HPDE6-E6E7 (cell line): Measurements from ENCODE around the gene CTNNA2.

Experiments
- DNase-seq: peaks from one replicate; pipeline ENCODE4 v3.0.0; 2011; ENCODE audit warnings: missing footprints; ENCODE audit errors: extremely low spot score

The CTNNA2 gene

DNA sequence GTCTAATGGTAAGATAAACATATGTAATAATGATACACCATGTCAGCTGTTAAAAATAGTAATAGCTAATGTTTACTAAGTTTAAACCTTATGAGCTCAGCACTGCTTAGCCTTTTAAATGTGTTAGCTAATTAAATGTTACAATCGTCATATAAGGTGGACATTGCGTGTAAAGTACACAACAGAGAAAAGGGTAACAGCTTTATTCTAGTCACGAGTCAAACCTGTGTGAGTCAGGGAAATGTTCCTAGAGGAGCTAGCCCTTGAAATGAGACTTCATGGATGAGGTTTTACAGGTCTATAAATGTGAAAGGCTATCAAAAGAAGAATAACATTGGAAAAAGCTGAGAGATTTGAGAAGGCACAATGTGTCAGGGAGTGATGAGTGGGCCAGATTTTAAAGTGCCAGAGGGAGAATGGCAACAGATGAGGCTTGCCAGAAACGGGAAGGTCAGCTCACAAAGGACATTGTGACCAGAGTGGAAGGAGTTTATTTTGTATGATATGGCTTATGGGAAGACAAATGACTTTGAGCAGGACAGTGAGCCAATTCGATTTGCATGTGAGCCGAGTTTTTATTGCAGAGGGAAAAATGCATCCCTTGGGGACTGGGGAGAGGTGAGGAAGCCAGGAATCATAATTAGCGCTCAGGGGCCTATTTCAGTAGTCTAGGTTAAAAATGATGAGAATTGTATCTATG, 276.3 kb downstream of the CTNNA2 start:
- DNase-seq: no peak

DNA sequence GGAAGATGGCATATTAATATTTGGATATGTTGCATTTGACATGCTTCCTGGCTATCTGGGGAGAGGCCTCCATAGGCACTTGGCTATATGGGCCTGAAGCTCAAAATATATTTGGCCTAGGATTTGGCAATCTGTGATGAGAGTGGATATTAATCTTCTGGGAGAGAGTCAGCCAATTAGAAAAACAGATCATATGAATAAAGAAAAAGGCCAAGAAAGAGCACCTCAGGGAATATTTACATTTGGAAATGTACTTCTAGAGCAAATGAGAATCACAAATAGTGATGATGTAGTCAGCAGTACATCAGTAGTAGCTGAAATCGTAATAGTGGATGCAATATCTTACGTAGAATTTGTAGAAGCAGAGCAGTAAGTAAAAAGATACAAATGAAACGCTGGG, 277.0 kb downstream of the CTNNA2 start:
- no peak for DNase-seq

DNA sequence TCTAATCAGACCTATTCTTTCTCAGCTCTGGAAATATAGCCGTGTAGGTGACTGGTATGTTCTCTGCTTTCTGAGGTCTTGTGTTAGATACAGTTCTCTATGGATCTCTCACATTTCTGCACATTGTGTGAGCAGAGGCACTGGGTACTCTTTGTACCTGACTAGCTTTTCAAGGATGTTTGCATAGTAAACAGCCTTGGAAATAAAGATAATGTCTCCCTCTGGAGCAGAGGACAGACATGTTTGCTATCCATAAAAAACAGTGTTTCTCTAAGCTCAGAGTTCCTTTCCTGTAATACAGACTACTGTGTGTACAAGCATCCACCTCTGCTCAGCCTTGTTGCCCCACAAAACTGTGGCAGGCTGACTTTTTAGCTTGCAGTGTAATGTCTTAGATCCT, 279.2 kb downstream of the CTNNA2 start:
- no peak for DNase-seq

DNA sequence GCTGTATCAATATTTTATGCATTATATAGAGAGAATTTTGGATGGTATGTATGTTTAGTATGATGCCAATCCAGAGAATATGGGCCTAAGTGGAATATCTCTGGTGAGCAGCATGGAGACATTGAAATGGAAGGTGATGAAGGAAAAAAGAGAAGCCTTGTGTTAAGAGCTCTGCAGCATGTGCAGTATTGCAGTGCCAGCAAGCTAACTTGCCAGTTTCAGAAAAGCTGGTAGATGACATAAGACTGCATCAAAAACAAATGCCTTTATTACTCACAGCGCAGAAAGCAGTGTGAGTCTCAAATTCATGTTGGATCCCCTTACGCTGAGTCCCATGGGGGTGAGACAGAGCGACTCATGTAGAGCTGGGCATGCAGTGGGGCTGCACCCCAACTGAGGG, 280.2 kb downstream of the CTNNA2 start:
- DNase-seq: no peak

DNA sequence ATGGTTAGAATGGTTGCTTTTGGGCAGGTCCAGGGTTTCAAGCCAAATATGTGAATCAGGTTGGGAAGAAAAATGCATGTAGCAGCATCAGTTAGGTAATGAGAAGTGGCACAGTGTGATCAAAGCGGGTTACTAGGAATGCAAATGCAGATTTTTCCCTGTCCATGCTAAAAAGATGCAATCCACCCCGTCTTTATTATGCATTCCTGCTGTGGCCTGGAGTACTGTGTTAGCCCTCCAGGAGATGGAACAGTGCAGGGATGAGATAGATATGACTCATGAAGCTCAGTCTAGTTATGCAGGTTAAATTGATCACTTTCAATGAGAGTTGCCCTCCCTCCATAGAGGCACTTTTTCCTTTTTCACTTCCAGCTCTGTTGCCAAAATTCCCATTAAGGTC, 283.8 kb downstream of the CTNNA2 start:
- no peak for DNase-seq

DNA sequence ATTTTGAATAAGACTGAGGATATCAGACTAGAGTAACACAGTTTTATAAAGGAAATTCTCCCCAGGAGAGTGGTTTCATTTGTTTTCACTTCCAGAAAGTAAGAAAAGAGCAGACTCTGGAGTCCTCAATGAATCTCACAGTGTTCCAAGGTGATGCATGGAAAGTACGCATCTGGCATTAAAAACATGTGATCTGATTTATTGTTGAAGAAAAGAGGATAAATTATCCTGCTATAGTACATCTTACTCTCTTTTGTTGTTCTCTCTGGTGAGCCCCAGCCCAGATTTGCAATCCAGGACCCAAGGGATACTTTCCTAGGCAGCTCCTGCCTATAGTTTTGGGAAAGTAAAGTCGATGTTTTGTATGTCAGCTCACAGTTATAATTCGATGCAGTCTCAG, 285.9 kb downstream of the CTNNA2 start:
- no peak for DNase-seq

DNA sequence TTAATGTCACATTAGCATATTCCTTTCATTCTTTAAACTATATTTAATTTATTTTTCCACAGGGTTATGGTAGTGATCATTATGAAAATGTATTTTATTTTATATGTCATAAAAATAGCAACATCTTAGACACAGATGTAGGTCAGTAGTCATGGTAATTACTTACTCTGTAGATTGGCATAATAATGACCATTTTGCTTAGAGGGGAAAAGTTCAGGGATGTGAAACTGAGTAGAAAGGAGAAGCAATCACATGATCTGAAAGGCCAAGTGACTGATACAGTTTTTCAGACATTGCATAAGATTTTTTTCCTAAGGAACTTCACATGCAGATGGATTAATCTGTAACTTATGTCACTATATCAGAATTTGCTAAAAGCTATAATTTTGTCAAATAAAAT, 286.9 kb downstream of the CTNNA2 start:
- no peak for DNase-seq

DNA sequence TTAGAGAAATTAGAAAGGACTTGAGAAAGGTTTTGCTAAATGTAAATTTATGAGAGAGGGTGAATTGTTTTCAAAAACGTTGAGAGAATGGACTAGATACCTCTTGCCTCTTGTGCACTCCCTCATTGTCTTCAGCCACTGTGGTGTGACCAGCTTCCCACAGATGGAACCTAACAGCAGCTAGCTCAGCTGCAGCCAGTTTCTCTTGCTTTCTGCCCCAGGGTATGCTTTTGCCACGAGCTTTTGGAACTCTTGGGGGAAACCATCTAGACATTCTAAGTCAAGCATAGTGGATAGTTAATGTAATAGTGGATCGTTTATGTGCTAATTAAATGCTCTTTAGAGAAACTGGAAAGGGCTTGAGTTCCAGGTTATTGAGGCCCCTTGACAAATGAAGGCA, 288.2 kb downstream of the CTNNA2 start:
- no peak for DNase-seq

DNA sequence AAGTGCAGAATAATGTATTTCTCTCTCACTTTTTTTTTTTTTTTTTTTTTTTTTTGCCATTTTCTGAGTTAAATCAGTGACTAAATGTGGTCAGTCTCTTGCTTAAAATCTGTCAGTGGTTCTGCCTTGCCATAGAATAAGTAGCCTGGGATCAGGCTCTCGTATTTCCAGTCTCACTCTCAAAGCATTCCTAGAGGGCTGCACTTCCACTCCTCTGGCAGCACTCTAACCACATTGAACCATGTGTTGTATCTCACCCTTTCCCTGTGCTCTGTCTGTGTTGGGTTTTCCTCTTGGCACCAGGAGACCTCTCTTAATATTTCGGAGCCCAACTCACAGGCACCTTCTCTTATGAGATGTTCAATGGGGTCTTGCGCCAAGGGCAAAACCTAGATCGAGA, 304.4 kb downstream of the CTNNA2 start:
- DNase-seq: no peak

DNA sequence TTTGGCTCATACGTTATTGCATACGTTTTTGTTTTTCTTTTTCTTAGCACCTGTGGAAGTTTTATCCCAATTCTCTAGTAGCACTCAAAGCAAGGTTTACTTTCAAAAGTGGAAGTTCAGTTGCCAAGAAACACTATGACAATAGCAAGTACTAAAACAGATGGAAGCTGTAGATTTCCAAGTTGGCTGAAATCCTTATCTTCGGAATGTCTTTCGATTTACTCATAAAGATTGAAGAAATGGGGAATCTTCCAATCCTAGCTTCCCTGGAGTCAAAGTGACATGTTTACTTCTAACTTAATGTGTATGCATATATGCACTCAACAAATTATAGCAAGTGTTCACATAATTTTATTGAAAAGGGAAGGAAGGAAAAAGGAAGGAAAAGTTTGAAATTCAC, 307.4 kb downstream of the CTNNA2 start:
- no peak for DNase-seq

DNA sequence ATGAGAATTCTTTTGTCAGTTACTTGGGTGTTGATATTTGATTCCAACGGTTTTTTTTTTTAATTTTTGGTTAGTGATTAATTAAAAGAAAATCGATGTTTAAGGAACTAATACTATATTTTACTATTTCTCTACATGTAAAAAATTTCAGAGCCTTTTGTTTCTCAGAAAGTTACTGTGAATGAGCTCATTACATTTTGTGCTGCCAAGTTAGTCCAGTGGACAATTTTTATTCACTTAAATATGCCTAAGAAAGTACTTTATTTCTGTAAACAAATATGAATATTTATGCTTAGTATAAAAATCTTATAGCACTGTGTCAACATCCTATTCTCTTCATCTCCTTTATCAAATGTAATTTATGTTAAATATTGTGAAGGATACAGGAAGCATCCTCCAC, 309.3 kb downstream of the CTNNA2 start:
- DNase-seq: no peak

DNA sequence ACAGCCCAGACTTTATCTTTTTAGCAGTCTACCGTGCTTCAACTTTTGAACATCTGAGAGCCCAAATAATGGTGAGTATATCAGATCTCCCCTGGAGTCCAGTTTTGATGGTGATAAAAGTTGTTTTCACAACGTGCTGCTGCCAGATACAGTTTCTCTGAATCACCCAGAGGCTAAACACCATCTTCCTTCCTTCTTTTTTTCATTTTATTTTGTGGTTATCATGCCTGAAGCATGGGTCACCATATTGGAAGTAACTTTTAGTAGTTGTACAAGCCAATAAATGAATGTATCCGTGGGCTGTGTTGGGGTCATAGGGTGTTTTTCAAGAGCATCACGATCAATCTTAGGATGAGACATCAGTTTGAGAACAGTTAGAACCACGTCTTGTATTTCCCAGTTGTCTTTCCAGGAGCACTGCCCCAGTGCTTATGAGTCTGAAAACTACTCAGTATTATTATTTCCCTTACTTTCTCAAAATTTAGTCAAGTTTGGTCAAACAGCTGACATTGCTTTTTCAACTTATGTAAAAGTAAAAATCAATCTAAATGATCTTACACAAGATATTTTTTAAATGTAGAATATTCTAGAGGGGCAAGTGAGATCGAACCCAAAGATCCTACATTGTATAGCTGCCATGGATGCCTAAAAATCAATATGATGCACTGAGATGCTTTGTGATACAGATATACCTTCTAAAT, 311.4 kb downstream of the CTNNA2 start:
- DNase-seq: no peak

DNA sequence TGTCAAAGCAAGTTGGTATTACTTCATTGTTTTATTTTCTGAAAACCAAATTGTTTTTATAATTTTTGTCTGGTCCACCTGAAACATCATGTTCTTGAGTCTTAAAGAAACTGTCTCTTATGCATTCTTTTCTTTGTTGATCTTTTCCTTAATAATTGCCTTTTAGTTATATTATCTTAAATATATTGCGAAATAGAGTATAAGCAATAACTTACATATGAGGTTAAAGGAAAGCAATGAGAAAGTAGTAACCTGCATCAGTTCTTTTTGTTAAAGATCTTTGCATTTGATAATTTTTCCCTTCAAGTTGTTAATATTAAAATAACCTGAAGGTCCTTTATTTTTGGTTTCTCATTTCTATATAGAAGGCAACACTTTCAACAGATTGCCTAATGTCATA, 315.0 kb downstream of the CTNNA2 start:
- DNase-seq: no peak

DNA sequence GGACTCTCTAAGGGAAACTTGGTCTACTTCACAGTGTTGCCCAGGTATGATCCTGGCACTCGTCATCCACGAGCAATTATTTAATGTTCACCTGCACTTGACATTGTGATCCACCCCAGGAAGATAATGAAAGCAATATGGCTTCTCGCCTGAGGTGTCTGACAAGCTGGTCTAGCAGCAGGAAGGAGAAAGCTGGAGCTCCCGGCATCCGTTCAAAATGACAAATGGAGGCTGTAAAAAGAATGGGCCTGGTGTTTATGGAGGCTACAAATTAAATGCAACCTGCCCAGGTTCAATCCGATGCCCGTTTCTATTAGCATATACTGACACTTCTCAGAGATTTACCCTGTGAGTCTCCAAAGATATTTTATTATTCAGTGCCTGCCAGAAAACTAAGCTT, 317.6 kb downstream of the CTNNA2 start:
- DNase-seq: no peak

DNA sequence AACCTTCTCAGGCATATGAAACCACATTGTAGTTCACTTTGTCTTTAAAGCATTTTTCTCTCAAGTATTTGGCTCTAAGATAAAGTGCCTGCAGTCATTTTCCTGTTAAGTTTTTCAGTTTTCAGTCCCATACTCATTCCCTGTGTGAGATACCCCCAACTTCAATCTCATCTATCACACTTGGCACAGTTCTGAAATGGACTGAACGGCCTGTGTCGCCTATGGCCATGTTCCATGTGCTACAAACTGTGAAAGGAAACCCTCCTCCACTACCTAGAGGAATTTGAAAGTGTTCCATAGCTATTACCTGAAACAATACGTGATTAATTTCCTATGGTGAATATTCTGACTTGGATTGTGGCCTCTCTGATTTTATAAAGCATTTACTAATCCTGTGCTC, 319.1 kb downstream of the CTNNA2 start:
- DNase-seq: no peak

DNA sequence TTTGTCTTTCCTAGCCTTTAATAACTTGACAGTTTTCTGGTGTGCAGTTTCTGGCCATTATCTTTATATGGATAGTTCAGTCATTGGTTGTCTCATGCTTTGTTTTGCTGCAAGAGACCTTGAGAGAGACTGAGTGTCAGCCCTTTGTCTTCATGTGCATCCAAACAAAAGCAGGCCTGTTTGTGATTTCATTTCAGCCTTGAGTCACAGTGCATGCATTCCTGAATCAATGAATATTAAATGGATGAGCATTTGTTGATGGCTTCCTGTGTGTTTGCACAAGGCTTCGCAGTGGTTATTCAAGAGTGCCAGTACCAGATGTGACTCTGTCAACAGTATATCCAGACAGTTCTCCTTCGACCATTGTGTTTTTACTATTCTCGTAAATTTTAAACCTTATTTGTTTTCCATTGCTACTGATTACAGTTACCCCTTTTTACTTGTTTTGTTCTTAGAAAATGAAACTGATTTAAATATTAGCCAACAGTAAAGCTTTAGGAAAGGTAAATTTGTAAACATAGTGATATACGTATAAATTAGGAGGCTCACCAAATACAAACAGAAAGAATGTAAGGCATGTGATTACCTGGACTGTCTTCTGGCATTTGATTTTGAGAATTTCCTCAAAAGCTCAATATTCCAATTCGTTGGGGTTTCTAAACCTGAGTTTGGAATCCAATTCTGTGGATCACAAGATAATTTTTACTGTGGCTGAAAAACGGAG, 319.8 kb downstream of the CTNNA2 start:
- no peak for DNase-seq

DNA sequence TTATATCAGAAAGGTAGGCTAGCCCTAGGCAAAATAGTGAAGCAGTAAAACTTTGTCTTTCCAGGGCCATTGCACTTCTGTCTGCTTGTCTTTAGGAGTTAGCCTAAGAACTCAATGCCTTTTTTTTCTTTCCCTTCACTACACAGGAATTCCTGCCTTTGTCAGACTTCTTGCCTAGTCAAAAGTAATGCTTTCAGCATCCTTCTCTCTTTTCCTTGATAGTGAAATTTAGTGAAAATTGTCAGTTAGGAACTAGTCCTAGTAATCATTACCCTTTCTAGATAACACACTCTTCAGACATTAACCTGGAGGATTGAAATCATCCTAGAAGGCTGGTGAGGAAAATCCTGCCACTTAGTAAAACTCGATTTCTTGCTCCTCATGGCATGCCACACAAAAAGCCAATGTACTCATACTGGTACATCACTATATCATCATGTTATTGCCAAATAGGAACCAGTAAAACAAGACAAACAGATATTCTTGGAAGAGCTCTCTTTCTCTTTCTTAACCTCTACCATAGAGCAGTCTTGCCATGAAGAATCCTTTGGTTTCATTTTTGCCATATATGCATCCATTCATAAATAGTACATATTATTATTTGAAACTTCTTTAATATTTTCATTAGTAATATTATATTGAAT, 320.5 kb downstream of the CTNNA2 start:
- no peak for DNase-seq

DNA sequence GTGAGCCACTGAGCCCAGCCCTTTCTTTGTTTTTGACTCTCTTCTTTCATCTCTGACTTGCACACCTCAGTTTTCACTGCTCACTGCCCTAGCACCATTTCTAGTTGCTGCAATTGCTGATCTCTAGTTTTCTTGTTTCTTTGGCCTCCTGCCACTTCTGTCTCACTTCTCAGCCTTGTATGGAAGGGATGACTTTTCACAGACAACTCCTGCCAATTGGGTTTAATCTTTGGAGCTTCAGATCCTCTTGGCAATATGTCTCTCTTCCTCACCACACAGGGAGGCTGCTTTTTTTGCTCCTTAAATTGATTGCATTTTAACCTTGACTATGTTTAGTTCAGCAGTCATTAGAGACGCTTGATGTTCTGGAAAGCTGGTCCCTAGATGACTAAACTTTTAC, 323.1 kb downstream of the CTNNA2 start:
- DNase-seq: no peak

DNA sequence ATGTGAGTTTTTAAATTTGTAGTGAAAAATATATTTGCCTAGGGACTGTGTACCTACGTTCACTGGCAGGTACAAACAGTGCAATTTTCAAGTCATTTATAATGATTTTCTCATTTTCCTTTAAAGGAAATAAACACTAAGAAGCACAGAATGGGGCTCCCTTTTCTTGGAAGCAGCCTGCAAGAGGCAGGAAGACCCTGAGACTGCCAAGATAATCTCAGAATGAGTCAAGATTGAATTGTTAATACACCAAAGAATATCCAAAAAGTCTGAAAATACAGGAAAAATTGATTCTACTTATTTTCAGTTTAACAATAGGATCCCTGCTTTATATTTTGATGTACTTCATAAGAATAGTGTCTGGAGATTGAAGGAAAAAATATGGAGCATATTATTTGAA, 331.2 kb downstream of the CTNNA2 start:
- no peak for DNase-seq

DNA sequence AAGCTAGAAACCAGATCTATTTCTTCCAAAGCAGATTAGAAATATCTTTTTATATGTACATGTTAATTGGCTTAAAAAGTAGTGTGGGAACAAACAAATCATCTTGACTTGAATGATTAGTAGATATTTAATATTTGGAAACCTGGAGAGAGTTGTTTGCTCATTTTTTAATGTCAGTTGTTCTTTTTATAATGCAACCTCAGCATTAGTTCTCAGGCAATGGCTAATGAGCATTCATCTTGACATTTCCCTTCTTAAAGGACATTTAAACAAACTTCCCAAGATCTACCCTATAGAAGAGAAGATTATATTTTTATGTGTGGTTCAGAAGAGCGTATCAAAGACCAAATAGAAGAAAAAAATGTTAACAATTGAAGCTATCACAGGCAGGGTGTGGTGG, 334.0 kb downstream of the CTNNA2 start:
- no peak for DNase-seq

DNA sequence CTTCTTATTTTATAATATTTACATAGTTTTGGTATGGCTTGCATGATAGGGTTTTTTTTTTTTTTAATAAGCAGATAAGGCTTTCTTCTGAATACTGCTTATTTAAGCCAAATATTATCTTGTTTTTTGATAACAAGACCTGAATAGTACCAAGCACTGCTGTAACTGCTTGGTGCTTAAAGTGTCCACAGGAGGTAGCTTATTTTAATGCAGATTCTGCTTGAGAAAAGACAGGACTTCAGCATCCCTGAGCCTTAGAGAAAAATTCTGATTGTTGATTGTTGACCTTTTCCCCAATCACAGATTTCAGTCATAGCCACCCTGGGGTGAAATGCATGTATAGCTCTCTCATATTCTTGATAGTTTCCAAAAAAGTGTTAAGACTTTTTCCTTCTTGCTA, 336.4 kb downstream of the CTNNA2 start:
- DNase-seq: no peak

DNA sequence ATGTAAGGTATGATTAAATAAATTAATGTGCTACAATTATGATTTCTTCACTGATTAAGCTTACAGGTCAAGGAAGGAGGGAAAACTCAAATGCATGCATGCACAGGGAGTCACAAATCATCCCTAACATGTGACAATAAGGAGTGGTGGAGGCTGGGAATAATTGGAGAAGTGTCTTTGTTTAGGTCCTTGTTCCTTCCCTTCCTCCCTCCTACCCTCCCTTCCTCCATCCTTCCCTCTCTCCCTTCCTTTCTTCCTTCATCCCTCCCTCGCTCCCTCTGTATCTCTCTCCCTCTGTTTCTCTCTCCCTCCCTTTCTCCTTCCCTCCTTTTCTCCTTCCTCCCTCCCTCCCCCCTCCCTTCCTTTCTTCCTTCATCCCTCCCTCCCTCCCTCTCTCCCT, 337.1 kb downstream of the CTNNA2 start:
- no peak for DNase-seq

DNA sequence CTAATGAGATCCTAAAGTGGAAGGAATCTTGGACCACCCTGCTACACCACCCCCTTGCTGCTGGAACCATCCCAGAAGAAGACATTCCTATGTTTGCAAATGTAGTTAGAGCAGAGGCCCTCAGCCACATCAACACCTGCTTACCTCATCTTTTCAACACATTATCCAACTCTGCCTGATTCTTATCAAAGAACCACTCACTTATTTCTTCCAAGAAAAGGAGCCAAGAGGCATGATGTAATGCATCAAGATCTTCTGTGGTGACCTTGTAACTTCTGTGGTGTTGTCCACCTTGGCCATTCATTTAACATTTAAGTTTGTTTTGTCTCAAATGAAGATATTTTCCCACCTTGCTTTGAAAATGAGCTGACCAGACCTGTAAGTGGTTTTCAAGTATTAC, 338.1 kb downstream of the CTNNA2 start:
- DNase-seq: no peak
